Testis (tissue), 2 donors: Measurements from ENCODE around the gene IGFLR1.

Experiments
- CTCF ChIP-seq, 3 experiments: fragments of 450-650 bp in 2 of 3; fragments of 200-600 bp in 1 of 3; sonication (generic) in 1 of 3; IDR thresholded peaks; one replicate each; pipeline ENCODE4 v1.5.1; 2016 to 2019; ENCODE audit warnings: antibody characterized with exemption in 3 of 3, mild to moderate bottlenecking in 2 of 3, moderate library complexity in 1 of 3
- POLR2A ChIP-seq: fragments of 450-650 bp; IDR thresholded peaks from one replicate; pipeline ENCODE4 v1.6.1; 2017; ENCODE audit warnings: antibody characterized with exemption, mild to moderate bottlenecking, moderate library complexity

- TF ChIP-seq CTCF (IDR thresholded peaks at IDR 0.05): no peak
- TF ChIP-seq POLR2A: no peak
Observed at GRCh38 chr19:35776102-35776788, 34.0 kb upstream of the IGFLR1 start.
